C4-2B (cell line): ENCODE data around the gene ZNF446.

ENCODE experiments used
- H3K27ac ChIP-seq: fragments of 450-650 bp; 2 replicates; pipeline ENCODE4 v1.5.1; 2017
- CTCF ChIP-seq: fragments of 450-650 bp; conservative IDR thresholded peaks from 2 replicates; pipeline ENCODE4 v1.5.1; 2017; ENCODE audit warnings: mild to moderate bottlenecking
- ZFX ChIP-seq: fragments of 450-650 bp; IDR thresholded peaks from 2 replicates; pipeline ENCODE4 v1.6.1; 2017

The ZNF446 gene

GRCh38 chr19:58450856-58451357 lies 25.2 kb upstream of the ZNF446 start:
- H3K27ac ChIP-seq: peak overlapping the region; percentile 81
- no peak for TF ChIP-seq CTCF
- no peak for TF ChIP-seq ZFX

GRCh38 chr19:58451358-58452101 lies 24.6 kb upstream of the ZNF446 start, which contains the start of gene ZNF324B:
Gene ZNF324B (plus strand): TSS chr19:58451622. CDS start chr19:58453702, 2,080 bp downstream.
- peak within 1 kb of the TSS; percentile 81 for H3K27ac ChIP-seq

GRCh38 chr19:58453743-58454142 lies 22.4 kb upstream of the ZNF446 start:
- no peak overlapping the region for H3K27ac ChIP-seq
- no peak for TF ChIP-seq ZFX
- TF ChIP-seq CTCF: no peak

More at GRCh38 chr19:58451358-58452101, 24.6 kb upstream of the ZNF446 start, which contains the start of gene ZNF324B:
- peak; percentile 69; the same call in 1 of the 2 replicates for TF ChIP-seq ZFX
- TF ChIP-seq CTCF: no peak

GRCh38 chr19:58455306-58455705 lies 20.8 kb upstream of the ZNF446 start:
- H3K27ac ChIP-seq: no peak overlapping the region
- TF ChIP-seq CTCF (no peak), ZFX (no peak)

- TF ChIP-seq ZFX (no peak), CTCF (no peak)
- H3K27ac ChIP-seq: no peak overlapping the region
Measured at GRCh38 chr19:58456111-58456510, 20.0 kb upstream of the ZNF446 start.

GRCh38 chr19:58460039-58460438 lies 16.1 kb upstream of the ZNF446 start:
- TF ChIP-seq CTCF (no peak), ZFX (no peak)
- H3K27ac ChIP-seq: no peak overlapping the region

- TF ChIP-seq ZFX (no peak), CTCF (no peak)
- H3K27ac ChIP-seq: peak overlapping the region; percentile 72
Measured at GRCh38 chr19:58466089-58466759, 9.9 kb upstream of the ZNF446 start.
